Tibial nerve (tissue), 3 donors: ENCODE data around the gene ADGRF5.

Experiments
- CTCF ChIP-seq, 5 experiments: fragments of 200-600 bp in 3 of 5; fragments of 450-650 bp in 2 of 5; sonication (generic) in 3 of 5; IDR thresholded peaks; one replicate each; pipeline ENCODE4 v1.5.1; 2016 to 2019; ENCODE audit warnings: antibody characterized with exemption in 5 of 5, mild to moderate bottlenecking in 3 of 5, moderate library complexity in 2 of 5
- POLR2A ChIP-seq, 2 donors: fragments of 450-650 bp; IDR thresholded peaks; one replicate each; pipeline ENCODE4 v1.6.1; 2017; ENCODE audit warnings: antibody characterized with exemption in 2 of 2, mild to moderate bottlenecking in 2 of 2, moderate library complexity in 2 of 2

- TF ChIP-seq CTCF (IDR thresholded peaks at IDR 0.05) (no peak), POLR2A (IDR thresholded peaks at IDR 0.05) (no peak)
These were observed 105.1 kb downstream of the ADGRF5 start for GRCh38 chr6:46816626-46817025.
